Glomerular endothelial cell (primary cell): ENCODE results near the gene SHC4. TPM values are rescaled to one million over a fixed set of nuclear protein-coding genes. Genes with fewer than 3 reads are reported as not detected.
"Not testable (repeated sequence)": the region's sequence is repeated elsewhere in the genome, so short reads cannot be mapped to it uniquely, and the experiment has no call there.

Experiments used
- DNase-seq: peaks from one replicate; pipeline ENCODE4 v3.0.0-alpha.2; 2011; ENCODE audit warnings: low read depth, low spot score; ENCODE audit errors: extremely low read depth
- total RNA-seq: library from RNA; depleted of rRNA; stranded (reverse); fragments of >200 nt; gene quantifications from 2 replicates; pipeline ENCODE4 v1.2.3, GENCODE V29; 2015

The SHC4 gene
- total RNA-seq, 1 donor from 2014 or later, result 1.1 TPM

GRCh38 chr15:48928877-48929538, 34.7 kb downstream of the SHC4 start:
- DNase-seq, result no peak

GRCh38 chr15:48925714-48926223, 38.0 kb downstream of the SHC4 start:
- peak; percentile 62 for DNase-seq

- DNase-seq, result no peak
These were observed 39.0 kb downstream of the SHC4 start for GRCh38 chr15:48924528-48925393.

- DNase-seq, result no peak
These were observed 41.7 kb downstream of the SHC4 start for GRCh38 chr15:48922046-48922445.

GRCh38 chr15:48916721-48917120, 47.0 kb downstream of the SHC4 start:
- DNase-seq, result no peak

GRCh38 chr15:48915861-48916260, 47.9 kb downstream of the SHC4 start:
- no peak for DNase-seq

GRCh38 chr15:48914717-48915116, 49.0 kb downstream of the SHC4 start:
- DNase-seq, result no peak

GRCh38 chr15:48913141-48913540, 50.6 kb downstream of the SHC4 start:
- no peak for DNase-seq

- DNase-seq, result not testable (repeated sequence)
These were observed 53.2 kb downstream of the SHC4 start for GRCh38 chr15:48910554-48910953.

- DNase-seq, result not testable (repeated sequence)
These were observed 54.4 kb downstream of the SHC4 start for GRCh38 chr15:48909313-48909712.

- no peak for DNase-seq
These were observed 57.9 kb downstream of the SHC4 start for GRCh38 chr15:48905847-48906246.

- no peak for DNase-seq
These were observed 58.5 kb downstream of the SHC4 start for GRCh38 chr15:48905216-48905615.

GRCh38 chr15:48904758-48905157, 59.0 kb downstream of the SHC4 start:
- DNase-seq, result no peak

GRCh38 chr15:48899793-48900192, 63.9 kb downstream of the SHC4 start:
- no peak for DNase-seq

- DNase-seq, result no peak
These were observed 65.3 kb downstream of the SHC4 start for GRCh38 chr15:48898446-48898845.

GRCh38 chr15:48898032-48898431, 65.7 kb downstream of the SHC4 start:
- no peak for DNase-seq

GRCh38 chr15:48896869-48897814, 66.6 kb downstream of the SHC4 start:
- no peak for DNase-seq

GRCh38 chr15:48893311-48893710, 70.4 kb downstream of the SHC4 start:
- DNase-seq, result no peak

- no peak for DNase-seq
These were observed 72.4 kb downstream of the SHC4 start for GRCh38 chr15:48891232-48891765.

- no peak for DNase-seq
These were observed 73.2 kb downstream of the SHC4 start for GRCh38 chr15:48890375-48890972.
